ENCODE measurements around the gene KIF1B. TPM values are rescaled to one million over a fixed set of nuclear protein-coding genes. Genes with fewer than 3 reads are reported as not detected.

Gene KIF1B
- total and polyA plus RNA-seq, 2 experiments from 2014 or later = 21.5 to 68.4 TPM

DNA sequence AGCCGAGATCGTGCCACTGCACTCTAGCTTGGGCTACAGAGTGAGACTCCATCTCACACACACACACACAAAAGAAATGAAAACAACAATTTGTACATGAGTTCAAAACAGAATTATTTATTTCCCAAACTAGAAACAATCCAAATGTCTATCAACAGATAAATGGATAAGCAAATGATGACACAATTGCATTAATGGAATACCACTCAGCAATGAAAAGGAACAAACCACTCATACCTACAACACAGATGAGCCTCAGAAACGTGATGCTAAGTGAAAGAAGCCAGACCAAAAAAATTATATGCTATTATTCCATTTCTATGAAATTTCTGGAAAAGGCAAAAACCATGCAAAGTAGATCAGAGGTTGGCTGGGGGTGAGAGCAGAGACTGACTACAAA lies 186.5 kb downstream of the KIF1B start:
- TF ChIP-seq EZH2phosphoT487 (IDR thresholded peaks at IDR 0.05; ENCODE audit: unreplicated experiment) (no peak), ZNF331 (CRISPR knock-in tag; IDR thresholded peaks at IDR 0.05; ENCODE audit: low read depth) (no peak), CREB1 (CRISPR knock-in tag; IDR thresholded peaks at IDR 0.05; ENCODE audit: low read depth) (no peak), JUNB (IDR thresholded peaks at IDR 0.05; ENCODE audit: unreplicated experiment) (no peak), STAT1 (IDR thresholded peaks at IDR 0.05; ENCODE audit: unreplicated experiment) (no peak), EZH2 (IDR thresholded peaks at IDR 0.05; ENCODE audit: low read depth, unreplicated experiment) (no peak), NANOG (IDR thresholded peaks at IDR 0.05; ENCODE audit: borderline replicate concordance) (no peak), POLR2AphosphoS5 (IDR thresholded peaks at IDR 0.05; ENCODE audit: low read depth) (no peak), ZNF114 (CRISPR knock-in tag; IDR thresholded peaks at IDR 0.05) (no peak)
- TF ChIP-seq, protein P1, sequence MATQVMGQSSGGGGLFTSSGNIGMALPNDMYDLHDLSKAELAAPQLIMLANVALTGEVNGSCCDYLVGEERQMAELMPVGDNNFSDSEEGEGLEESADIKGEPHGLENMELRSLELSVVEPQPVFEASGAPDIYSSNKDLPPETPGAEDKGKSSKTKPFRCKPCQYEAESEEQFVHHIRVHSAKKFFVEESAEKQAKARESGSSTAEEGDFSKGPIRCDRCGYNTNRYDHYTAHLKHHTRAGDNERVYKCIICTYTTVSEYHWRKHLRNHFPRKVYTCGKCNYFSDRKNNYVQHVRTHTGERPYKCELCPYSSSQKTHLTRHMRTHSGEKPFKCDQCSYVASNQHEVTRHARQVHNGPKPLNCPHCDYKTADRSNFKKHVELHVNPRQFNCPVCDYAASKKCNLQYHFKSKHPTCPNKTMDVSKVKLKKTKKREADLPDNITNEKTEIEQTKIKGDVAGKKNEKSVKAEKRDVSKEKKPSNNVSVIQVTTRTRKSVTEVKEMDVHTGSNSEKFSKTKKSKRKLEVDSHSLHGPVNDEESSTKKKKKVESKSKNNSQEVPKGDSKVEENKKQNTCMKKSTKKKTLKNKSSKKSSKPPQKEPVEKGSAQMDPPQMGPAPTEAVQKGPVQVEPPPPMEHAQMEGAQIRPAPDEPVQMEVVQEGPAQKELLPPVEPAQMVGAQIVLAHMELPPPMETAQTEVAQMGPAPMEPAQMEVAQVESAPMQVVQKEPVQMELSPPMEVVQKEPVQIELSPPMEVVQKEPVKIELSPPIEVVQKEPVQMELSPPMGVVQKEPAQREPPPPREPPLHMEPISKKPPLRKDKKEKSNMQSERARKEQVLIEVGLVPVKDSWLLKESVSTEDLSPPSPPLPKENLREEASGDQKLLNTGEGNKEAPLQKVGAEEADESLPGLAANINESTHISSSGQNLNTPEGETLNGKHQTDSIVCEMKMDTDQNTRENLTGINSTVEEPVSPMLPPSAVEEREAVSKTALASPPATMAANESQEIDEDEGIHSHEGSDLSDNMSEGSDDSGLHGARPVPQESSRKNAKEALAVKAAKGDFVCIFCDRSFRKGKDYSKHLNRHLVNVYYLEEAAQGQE (IDR thresholded peaks at IDR 0.05; ENCODE audit: unreplicated experiment) = no peak
- TF ChIP-seq, protein P2, sequence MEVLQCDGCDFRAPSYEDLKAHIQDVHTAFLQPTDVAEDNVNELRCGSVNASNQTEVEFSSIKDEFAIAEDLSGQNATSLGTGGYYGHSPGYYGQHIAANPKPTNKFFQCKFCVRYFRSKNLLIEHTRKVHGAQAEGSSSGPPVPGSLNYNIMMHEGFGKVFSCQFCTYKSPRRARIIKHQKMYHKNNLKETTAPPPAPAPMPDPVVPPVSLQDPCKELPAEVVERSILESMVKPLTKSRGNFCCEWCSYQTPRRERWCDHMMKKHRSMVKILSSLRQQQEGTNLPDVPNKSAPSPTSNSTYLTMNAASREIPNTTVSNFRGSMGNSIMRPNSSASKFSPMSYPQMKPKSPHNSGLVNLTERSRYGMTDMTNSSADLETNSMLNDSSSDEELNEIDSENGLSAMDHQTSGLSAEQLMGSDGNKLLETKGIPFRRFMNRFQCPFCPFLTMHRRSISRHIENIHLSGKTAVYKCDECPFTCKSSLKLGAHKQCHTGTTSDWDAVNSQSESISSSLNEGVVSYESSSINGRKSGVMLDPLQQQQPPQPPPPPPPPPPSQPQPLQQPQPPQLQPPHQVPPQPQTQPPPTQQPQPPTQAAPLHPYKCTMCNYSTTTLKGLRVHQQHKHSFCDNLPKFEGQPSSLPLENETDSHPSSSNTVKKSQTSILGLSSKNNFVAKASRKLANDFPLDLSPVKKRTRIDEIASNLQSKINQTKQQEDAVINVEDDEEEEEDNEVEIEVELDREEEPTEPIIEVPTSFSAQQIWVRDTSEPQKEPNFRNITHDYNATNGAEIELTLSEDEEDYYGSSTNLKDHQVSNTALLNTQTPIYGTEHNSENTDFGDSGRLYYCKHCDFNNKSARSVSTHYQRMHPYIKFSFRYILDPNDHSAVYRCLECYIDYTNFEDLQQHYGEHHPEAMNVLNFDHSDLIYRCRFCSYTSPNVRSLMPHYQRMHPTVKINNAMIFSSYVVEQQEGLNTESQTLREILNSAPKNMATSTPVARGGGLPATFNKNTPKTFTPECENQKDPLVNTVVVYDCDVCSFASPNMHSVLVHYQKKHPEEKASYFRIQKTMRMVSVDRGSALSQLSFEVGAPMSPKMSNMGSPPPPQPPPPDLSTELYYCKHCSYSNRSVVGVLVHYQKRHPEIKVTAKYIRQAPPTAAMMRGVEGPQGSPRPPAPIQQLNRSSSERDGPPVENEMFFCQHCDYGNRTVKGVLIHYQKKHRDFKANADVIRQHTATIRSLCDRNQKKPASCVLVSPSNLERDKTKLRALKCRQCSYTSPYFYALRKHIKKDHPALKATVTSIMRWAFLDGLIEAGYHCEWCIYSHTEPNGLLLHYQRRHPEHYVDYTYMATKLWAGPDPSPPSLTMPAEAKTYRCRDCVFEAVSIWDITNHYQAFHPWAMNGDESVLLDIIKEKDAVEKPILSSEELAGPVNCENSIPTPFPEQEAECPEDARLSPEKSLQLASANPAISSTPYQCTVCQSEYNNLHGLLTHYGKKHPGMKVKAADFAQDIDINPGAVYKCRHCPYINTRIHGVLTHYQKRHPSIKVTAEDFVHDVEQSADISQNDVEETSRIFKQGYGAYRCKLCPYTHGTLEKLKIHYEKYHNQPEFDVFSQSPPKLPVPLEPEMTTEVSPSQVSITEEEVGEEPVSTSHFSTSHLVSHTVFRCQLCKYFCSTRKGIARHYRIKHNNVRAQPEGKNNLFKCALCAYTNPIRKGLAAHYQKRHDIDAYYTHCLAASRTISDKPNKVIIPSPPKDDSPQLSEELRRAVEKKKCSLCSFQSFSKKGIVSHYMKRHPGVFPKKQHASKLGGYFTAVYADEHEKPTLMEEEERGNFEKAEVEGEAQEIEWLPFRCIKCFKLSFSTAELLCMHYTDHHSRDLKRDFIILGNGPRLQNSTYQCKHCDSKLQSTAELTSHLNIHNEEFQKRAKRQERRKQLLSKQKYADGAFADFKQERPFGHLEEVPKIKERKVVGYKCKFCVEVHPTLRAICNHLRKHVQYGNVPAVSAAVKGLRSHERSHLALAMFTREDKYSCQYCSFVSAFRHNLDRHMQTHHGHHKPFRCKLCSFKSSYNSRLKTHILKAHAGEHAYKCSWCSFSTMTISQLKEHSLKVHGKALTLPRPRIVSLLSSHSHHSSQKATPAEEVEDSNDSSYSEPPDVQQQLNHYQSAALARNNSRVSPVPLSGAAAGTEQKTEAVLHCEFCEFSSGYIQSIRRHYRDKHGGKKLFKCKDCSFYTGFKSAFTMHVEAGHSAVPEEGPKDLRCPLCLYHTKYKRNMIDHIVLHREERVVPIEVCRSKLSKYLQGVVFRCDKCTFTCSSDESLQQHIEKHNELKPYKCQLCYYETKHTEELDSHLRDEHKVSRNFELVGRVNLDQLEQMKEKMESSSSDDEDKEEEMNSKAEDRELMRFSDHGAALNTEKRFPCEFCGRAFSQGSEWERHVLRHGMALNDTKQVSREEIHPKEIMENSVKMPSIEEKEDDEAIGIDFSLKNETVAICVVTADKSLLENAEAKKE (CRISPR knock-in tag; IDR thresholded peaks at IDR 0.05) = no peak
- TF ChIP-seq, protein P3, sequence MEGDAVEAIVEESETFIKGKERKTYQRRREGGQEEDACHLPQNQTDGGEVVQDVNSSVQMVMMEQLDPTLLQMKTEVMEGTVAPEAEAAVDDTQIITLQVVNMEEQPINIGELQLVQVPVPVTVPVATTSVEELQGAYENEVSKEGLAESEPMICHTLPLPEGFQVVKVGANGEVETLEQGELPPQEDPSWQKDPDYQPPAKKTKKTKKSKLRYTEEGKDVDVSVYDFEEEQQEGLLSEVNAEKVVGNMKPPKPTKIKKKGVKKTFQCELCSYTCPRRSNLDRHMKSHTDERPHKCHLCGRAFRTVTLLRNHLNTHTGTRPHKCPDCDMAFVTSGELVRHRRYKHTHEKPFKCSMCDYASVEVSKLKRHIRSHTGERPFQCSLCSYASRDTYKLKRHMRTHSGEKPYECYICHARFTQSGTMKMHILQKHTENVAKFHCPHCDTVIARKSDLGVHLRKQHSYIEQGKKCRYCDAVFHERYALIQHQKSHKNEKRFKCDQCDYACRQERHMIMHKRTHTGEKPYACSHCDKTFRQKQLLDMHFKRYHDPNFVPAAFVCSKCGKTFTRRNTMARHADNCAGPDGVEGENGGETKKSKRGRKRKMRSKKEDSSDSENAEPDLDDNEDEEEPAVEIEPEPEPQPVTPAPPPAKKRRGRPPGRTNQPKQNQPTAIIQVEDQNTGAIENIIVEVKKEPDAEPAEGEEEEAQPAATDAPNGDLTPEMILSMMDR (conservative IDR thresholded peaks at IDR 0.05; ENCODE audit: low read depth in 2 of 2) = no peak
- TF ChIP-seq, protein P4, sequence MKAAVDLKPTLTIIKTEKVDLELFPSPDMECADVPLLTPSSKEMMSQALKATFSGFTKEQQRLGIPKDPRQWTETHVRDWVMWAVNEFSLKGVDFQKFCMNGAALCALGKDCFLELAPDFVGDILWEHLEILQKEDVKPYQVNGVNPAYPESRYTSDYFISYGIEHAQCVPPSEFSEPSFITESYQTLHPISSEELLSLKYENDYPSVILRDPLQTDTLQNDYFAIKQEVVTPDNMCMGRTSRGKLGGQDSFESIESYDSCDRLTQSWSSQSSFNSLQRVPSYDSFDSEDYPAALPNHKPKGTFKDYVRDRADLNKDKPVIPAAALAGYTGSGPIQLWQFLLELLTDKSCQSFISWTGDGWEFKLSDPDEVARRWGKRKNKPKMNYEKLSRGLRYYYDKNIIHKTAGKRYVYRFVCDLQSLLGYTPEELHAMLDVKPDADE (IDR thresholded peaks at IDR 0.05) = no peak
- peak overlapping the region; percentile 46 for H3K4me3 Mint-ChIP-seq

More for the DNA sequence above, 186.5 kb downstream of the KIF1B start:
- Histone ChIP-seq H2AFZ (no peak overlapping the region), H4K20me1 (replicated peaks; ENCODE audit: insufficient read depth) (peaks cover 20% of the 10 kb centered on the region), H3K27me3 (ENCODE audit: insufficient read depth) (no peaks in the 10 kb centered on the region), H3K36me3 (ENCODE audit: insufficient read depth) (peaks cover 14% of the 10 kb centered on the region), H3K27ac (ENCODE audit: low read depth) (no peak overlapping the region), H3K4me1 (ENCODE audit: insufficient read depth) (peaks cover 12% of the 10 kb centered on the region), H3K4me2 (no peak overlapping the region), H3K9me2 (ENCODE audit: insufficient read depth) (no peaks in the 10 kb centered on the region), H3K4me3 (no peak overlapping the region), H3K79me2 (replicated peaks; ENCODE audit: insufficient read depth) (peaks cover 25% of the 10 kb centered on the region), H3F3A (replicated peaks; ENCODE audit: low read depth) (peaks cover 8% of the 10 kb centered on the region; the same call in 1 of the 2 replicates)
- Mint-ChIP-seq H3K36me3 (ENCODE audit: low read depth) (peaks cover 41% of the 10 kb centered on the region), H3K9me3 (peaks cover 7% of the 10 kb centered on the region), H3K27ac (no peak overlapping the region), H3K27me3 (ENCODE audit: insufficient read depth, low read depth, poor library complexity) (peaks cover 1% of the 10 kb centered on the region), H3K4me1 (peaks cover 13% of the 10 kb centered on the region)
- ATAC-seq (no peak), DNase-seq (ENCODE audit: low spot score) (no peak)
